Measurements from ENCODE around the gene ASB2. TPM values are rescaled to one million over a fixed set of nuclear protein-coding genes. Genes with fewer than 3 reads are reported as not detected.

Gene ASB2
- total and polyA plus RNA-seq, 2 of the 13 experiments (the other 11 are each of a cell fraction or from before 2014, with no cell fraction given) = 0.82 to 4.1 TPM

DNA sequence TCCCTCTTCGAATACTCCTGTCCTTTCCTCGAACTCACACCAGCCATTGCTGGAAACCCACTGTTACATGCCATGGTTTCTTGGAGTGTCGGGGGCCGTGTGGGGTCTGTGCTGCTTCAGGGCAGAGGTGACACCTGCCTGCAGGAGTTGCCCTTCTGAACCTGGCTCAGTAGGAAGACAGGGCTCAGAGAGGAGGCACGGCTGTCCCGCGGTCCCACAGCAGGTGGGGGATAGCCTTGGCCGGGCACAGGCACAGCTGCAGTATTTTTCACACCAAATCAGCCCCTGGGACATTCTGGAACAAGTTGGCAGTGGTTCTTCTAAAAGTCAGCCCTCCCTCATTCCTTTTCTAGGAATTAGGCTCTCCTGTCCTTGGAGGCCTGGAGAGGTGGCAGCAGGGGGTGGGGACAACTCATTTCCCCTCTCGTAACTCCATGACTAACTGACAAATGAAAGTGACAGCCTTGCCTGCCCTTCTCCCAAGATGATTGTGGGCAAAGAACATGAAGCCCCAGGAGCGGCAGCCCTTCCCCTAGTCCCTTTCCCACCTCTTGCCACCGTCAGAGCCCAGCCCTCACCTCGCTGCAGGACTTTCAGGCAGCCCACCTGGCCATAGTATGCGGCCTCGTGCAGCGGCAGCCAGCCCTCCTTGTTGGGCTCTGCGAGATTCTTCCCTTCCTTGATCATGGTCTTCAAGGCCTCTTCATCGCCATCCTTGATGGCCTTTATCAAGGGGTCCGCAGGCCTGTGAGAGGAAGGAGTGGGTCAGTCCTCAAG, 22.4 kb downstream of the ASB2 start (continued):
- TF ChIP-seq, protein P1, sequence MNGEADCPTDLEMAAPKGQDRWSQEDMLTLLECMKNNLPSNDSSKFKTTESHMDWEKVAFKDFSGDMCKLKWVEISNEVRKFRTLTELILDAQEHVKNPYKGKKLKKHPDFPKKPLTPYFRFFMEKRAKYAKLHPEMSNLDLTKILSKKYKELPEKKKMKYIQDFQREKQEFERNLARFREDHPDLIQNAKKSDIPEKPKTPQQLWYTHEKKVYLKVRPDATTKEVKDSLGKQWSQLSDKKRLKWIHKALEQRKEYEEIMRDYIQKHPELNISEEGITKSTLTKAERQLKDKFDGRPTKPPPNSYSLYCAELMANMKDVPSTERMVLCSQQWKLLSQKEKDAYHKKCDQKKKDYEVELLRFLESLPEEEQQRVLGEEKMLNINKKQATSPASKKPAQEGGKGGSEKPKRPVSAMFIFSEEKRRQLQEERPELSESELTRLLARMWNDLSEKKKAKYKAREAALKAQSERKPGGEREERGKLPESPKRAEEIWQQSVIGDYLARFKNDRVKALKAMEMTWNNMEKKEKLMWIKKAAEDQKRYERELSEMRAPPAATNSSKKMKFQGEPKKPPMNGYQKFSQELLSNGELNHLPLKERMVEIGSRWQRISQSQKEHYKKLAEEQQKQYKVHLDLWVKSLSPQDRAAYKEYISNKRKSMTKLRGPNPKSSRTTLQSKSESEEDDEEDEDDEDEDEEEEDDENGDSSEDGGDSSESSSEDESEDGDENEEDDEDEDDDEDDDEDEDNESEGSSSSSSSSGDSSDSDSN (CRISPR knock-in tag; IDR thresholded peaks at IDR 0.05) = no peak
- TF ChIP-seq ZFY (CRISPR knock-in tag; IDR thresholded peaks at IDR 0.05) = peak; percentile 10; the same call in 1 of the 2 replicates
- no peak for TF ChIP-seq ZNF296 (CRISPR knock-in tag; conservative IDR thresholded peaks at IDR 0.05)
- TF ChIP-seq, protein P2, sequence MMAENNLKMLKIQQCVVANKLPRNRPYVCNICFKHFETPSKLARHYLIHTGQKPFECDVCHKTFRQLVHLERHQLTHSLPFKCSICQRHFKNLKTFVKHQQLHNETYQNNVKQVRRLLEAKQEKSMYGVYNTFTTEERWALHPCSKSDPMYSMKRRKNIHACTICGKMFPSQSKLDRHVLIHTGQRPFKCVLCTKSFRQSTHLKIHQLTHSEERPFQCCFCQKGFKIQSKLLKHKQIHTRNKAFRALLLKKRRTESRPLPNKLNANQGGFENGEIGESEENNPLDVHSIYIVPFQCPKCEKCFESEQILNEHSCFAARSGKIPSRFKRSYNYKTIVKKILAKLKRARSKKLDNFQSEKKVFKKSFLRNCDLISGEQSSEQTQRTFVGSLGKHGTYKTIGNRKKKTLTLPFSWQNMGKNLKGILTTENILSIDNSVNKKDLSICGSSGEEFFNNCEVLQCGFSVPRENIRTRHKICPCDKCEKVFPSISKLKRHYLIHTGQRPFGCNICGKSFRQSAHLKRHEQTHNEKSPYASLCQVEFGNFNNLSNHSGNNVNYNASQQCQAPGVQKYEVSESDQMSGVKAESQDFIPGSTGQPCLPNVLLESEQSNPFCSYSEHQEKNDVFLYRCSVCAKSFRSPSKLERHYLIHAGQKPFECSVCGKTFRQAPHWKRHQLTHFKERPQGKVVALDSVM (CRISPR knock-in tag; IDR thresholded peaks at IDR 0.05) = no peak
- TF ChIP-seq, protein P3, sequence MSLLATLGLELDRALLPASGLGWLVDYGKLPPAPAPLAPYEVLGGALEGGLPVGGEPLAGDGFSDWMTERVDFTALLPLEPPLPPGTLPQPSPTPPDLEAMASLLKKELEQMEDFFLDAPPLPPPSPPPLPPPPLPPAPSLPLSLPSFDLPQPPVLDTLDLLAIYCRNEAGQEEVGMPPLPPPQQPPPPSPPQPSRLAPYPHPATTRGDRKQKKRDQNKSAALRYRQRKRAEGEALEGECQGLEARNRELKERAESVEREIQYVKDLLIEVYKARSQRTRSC (CRISPR knock-in tag; IDR thresholded peaks at IDR 0.05; ENCODE audit: low read depth) = no peak
- TF ChIP-seq ZNF672 (CRISPR knock-in tag; IDR thresholded peaks at IDR 0.05) = no peak
- TF ChIP-seq RFXAP (CRISPR knock-in tag; IDR thresholded peaks at IDR 0.05; ENCODE audit: borderline replicate concordance) = no peak
- no peak for TF ChIP-seq ZBTB21 (CRISPR knock-in tag; IDR thresholded peaks at IDR 0.05)
- TF ChIP-seq ZNF230 (CRISPR knock-in tag; IDR thresholded peaks at IDR 0.05) = no peak
- no peak for TF ChIP-seq MTA3 (CRISPR knock-in tag; IDR thresholded peaks at IDR 0.05)
- no peak for TF ChIP-seq ZNF501 (CRISPR knock-in tag; IDR thresholded peaks at IDR 0.05)
- no peak for TF ChIP-seq RFX3 (CRISPR knock-in tag; IDR thresholded peaks at IDR 0.05)
